ENCODE results near the gene CTCFL.

Gene CTCFL

GRCh38 chr20:57555457-57556184 lies 30.7 kb upstream of the CTCFL start:
- no peaks in the 10 kb centered on the region for H3K9me3 ChIP-seq (replicated peaks in 1 of 11)
- H3K9ac ChIP-seq: no peak overlapping the region
- no peaks in the 10 kb centered on the region for H3K27me3 ChIP-seq
- no peak overlapping the region for H3K27ac ChIP-seq
- no peak overlapping the region for H3K4me3 ChIP-seq
- H3K36me3 ChIP-seq: no peaks in the 10 kb centered on the region
- H4K20me1 ChIP-seq: no peaks in the 10 kb centered on the region
- H3K4me1 ChIP-seq: peaks cover 0 to 32% (median 21%) of the 10 kb centered on the region in 10 experiments; a peak in 13 of 20 replicates
- no peak overlapping the region for H3K4me2 ChIP-seq
- TF ChIP-seq Cebpa-rat (IDR thresholded peaks at IDR 0.05): no peak

GRCh38 chr20:57553376-57554018 lies 28.6 kb upstream of the CTCFL start:
- Histone ChIP-seq H3K4me2 (no peak overlapping the region), H3K4me1 (peaks cover 0 to 11% (median 2%) of the 10 kb centered on the region in 10 experiments; a peak in 11 of 20 replicates), H3K36me3 (no peaks in the 10 kb centered on the region), H3K9ac (no peak overlapping the region), H3K27me3 (no peaks in the 10 kb centered on the region), H4K20me1 (no peaks in the 10 kb centered on the region), H3K4me3 (no peak overlapping the region), H3K27ac (no peak overlapping the region), H3K9me3 (replicated peaks in 1 of 11) (no peaks in the 10 kb centered on the region)
- TF ChIP-seq Cebpa-rat (IDR thresholded peaks at IDR 0.05): no peak

- no peak for TF ChIP-seq Cebpa-rat (IDR thresholded peaks at IDR 0.05)
- no peak overlapping the region for H3K4me2 ChIP-seq
- H3K9me3 ChIP-seq (replicated peaks in 1 of 11): no peaks in the 10 kb centered on the region
- H3K27ac ChIP-seq: no peak overlapping the region
- H4K20me1 ChIP-seq: no peaks in the 10 kb centered on the region
- H3K27me3 ChIP-seq: no peaks in the 10 kb centered on the region
- no peak overlapping the region for H3K4me3 ChIP-seq
- peaks cover 0 to 7% (median 0%) of the 10 kb centered on the region in 10 experiments; a peak in 1 of 20 replicates for H3K4me1 ChIP-seq
- no peaks in the 10 kb centered on the region for H3K36me3 ChIP-seq
- no peak overlapping the region for H3K9ac ChIP-seq
Measured at GRCh38 chr20:57552471-57552870, 27.5 kb upstream of the CTCFL start.

- no peaks in the 10 kb centered on the region for H4K20me1 ChIP-seq
- no peaks in the 10 kb centered on the region for H3K9me3 ChIP-seq (replicated peaks in 1 of 11)
- no peak overlapping the region for H3K9ac ChIP-seq
- H3K27me3 ChIP-seq: no peaks in the 10 kb centered on the region
- no peaks in the 10 kb centered on the region for H3K36me3 ChIP-seq
- TF ChIP-seq Cebpa-rat (IDR thresholded peaks at IDR 0.05): no peak
- H3K4me1 ChIP-seq: peaks cover 0 to 7% (median 0%) of the 10 kb centered on the region in 10 experiments; a peak in 1 of 20 replicates
- no peak overlapping the region for H3K27ac ChIP-seq
- H3K4me3 ChIP-seq: no peak overlapping the region
- no peak overlapping the region for H3K4me2 ChIP-seq
Measured at GRCh38 chr20:57548177-57549058, 23.5 kb upstream of the CTCFL start.

GRCh38 chr20:57546956-57547649 lies 22.2 kb upstream of the CTCFL start:
- no peaks in the 10 kb centered on the region for H3K36me3 ChIP-seq
- no peak overlapping the region for H3K4me3 ChIP-seq
- no peak overlapping the region for H3K9ac ChIP-seq
- no peaks in the 10 kb centered on the region for H4K20me1 ChIP-seq
- peaks cover 0 to 7% (median 0%) of the 10 kb centered on the region in 10 experiments; a peak in 1 of 20 replicates for H3K4me1 ChIP-seq
- H3K9me3 ChIP-seq (replicated peaks in 1 of 11): no peaks in the 10 kb centered on the region
- H3K4me2 ChIP-seq: no peak overlapping the region
- H3K27me3 ChIP-seq: no peaks in the 10 kb centered on the region
- H3K27ac ChIP-seq: no peak overlapping the region
- TF ChIP-seq Cebpa-rat (IDR thresholded peaks at IDR 0.05): no peak

- TF ChIP-seq Cebpa-rat (IDR thresholded peaks at IDR 0.05): no peak
- Histone ChIP-seq H3K27me3 (no peaks in the 10 kb centered on the region), H3K27ac (no peak overlapping the region), H4K20me1 (no peaks in the 10 kb centered on the region), H3K4me1 (no peaks in the 10 kb centered on the region), H3K4me2 (no peak overlapping the region), H3K9ac (no peak overlapping the region), H3K9me3 (replicated peaks in 1 of 11) (no peaks in the 10 kb centered on the region), H3K36me3 (no peaks in the 10 kb centered on the region), H3K4me3 (no peak overlapping the region)
Measured at GRCh38 chr20:57545927-57546662, 21.2 kb upstream of the CTCFL start.

GRCh38 chr20:57544838-57545564 lies 20.1 kb upstream of the CTCFL start:
- no peak overlapping the region for H3K9ac ChIP-seq
- H3K36me3 ChIP-seq: no peaks in the 10 kb centered on the region
- TF ChIP-seq Cebpa-rat (IDR thresholded peaks at IDR 0.05): no peak
- no peaks in the 10 kb centered on the region for H3K27me3 ChIP-seq
- H3K4me3 ChIP-seq: no peak overlapping the region
- H3K4me2 ChIP-seq: no peak overlapping the region
- no peaks in the 10 kb centered on the region for H4K20me1 ChIP-seq
- H3K4me1 ChIP-seq: no peaks in the 10 kb centered on the region
- H3K9me3 ChIP-seq (replicated peaks in 1 of 11): no peaks in the 10 kb centered on the region
- no peak overlapping the region for H3K27ac ChIP-seq

GRCh38 chr20:57543754-57544153 lies 18.8 kb upstream of the CTCFL start:
- no peaks in the 10 kb centered on the region for H4K20me1 ChIP-seq
- TF ChIP-seq Cebpa-rat (IDR thresholded peaks at IDR 0.05): no peak
- no peak overlapping the region for H3K9ac ChIP-seq
- peaks cover 0 to 6% (median 2%) of the 10 kb centered on the region in 11 experiments; a peak in 8 of 22 replicates for H3K9me3 ChIP-seq (replicated peaks in 1 of 11)
- no peaks in the 10 kb centered on the region for H3K27me3 ChIP-seq
- no peaks in the 10 kb centered on the region for H3K4me1 ChIP-seq
- no peak overlapping the region for H3K27ac ChIP-seq
- H3K4me3 ChIP-seq: no peak overlapping the region
- no peak overlapping the region for H3K4me2 ChIP-seq
- no peaks in the 10 kb centered on the region for H3K36me3 ChIP-seq
